ENCODE measurements around the gene MAP7D3.

MAP7D3 gene

DNA sequence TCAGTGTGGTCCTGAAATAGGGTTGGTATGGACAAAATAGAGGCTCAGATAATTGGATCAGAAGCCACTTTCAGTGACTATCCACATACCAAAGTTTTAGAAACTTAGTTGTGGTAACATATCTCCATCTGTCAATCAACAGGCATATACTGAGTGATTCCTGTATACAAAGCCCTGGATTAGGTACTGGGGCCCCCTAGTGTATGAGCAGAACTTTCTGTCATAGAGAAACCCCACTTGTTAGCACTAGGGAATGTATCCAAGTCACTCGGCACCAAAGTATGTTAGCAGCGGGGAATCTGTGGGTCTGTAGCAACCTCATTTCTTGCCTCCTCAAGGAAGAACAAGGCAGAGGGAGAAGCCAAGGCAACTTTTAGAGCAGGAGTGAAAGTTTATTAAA, 50.7 kb downstream of the MAP7D3 start:
- Histone ChIP-seq H3K4me1 (ENCODE audit: control insufficient read depth, insufficient read depth, low read length) (peaks cover 35% of the 10 kb centered on the region), H3K9ac (ENCODE audit: low read length) (no peak overlapping the region), H3K36me3 (ENCODE audit: control insufficient read depth, insufficient read depth, low read length) (no peaks in the 10 kb centered on the region), H3K4me3 (ENCODE audit: low read length) (no peak overlapping the region), H3K27me3 (ENCODE audit: control insufficient read depth, insufficient read depth, low read length) (no peaks in the 10 kb centered on the region), H3K9me3 (ENCODE audit: control insufficient read depth, low read length) (no peaks in the 10 kb centered on the region)

DNA sequence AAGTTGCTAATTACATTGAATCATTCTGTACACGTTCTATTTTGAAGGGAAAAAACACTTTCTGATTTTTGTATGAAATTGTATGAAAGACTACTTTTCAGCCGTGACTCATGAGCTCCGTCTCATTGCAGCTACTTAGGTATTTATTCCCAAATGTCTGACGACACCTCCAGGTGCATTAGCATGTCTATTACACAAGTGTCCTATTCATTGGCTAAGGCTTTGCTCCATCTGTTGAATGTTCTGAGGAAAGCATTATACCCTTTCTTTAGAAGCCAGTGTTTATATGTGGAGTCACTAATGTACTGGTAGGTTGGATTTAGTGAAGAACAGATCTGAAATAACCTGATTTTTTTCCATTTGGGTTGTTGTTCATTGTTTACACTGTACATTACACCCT, 51.8 kb downstream of the MAP7D3 start:
- H3K9me3 ChIP-seq (ENCODE audit: control insufficient read depth, low read length), result no peaks in the 10 kb centered on the region
- H3K27me3 ChIP-seq (ENCODE audit: control insufficient read depth, insufficient read depth, low read length), result no peaks in the 10 kb centered on the region
- H3K36me3 ChIP-seq (ENCODE audit: control insufficient read depth, insufficient read depth, low read length), result no peaks in the 10 kb centered on the region
- no peak overlapping the region for H3K4me3 ChIP-seq (ENCODE audit: low read length)
- peaks cover 38% of the 10 kb centered on the region for H3K4me1 ChIP-seq (ENCODE audit: control insufficient read depth, insufficient read depth, low read length)
- no peak overlapping the region for H3K9ac ChIP-seq (ENCODE audit: low read length)

DNA sequence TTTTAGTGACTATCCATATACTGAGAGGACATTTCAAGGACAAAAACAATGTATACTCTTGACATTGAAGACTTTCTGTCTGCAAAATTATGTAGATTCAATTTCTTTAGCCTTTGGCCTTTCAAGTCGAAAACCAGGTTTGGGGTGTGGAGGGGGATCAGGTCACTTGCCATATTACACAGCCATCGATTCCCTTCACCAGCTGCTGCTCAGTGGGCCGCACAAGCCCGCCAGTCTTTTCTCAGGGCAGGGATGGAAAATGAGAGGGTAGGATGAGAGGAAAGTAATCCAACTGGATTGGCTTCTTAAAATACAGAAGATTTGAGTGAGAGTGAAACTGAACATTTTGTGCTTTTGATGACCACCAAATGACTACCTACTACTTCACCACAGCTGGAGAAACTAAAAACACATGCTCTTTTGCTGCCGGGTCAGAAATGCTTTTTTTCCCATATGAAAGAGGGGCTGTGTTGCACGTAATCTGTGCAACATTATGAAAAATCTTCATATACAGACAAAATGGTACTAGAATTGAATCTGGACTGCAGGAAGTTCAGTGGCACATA, 52.4 kb downstream of the MAP7D3 start:
- Histone ChIP-seq H3K36me3 (ENCODE audit: control insufficient read depth, insufficient read depth, low read length) (no peaks in the 10 kb centered on the region), H3K4me1 (ENCODE audit: control insufficient read depth, insufficient read depth, low read length) (peaks cover 35% of the 10 kb centered on the region), H3K4me3 (ENCODE audit: low read length) (no peak overlapping the region)

DNA sequence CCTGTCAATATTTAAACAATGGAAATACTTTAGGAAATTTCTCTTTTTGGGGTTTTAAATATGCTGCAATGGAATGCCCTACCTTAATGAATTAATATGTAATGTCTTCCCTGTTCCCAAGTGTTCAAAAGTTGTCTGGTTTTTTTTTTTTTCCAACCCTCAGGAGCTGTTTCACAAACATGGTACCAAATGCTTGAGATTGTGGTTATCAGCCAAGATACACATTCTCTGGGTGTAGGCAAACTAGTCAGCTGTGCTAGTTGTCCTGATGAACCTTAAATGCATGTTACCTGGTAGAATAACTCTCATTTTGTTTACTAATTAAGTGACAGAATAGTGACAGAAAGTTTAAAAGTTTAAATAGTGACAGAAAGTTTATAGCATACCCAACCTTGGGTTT, 53.2 kb downstream of the MAP7D3 start:
- H3K27me3 ChIP-seq (ENCODE audit: control insufficient read depth, insufficient read depth, low read length), result no peaks in the 10 kb centered on the region
- H3K4me3 ChIP-seq (ENCODE audit: low read length), result no peak overlapping the region
- no peaks in the 10 kb centered on the region for H3K9me3 ChIP-seq (ENCODE audit: control insufficient read depth, low read length)
- no peak overlapping the region for H3K9ac ChIP-seq (ENCODE audit: low read length)
- no peaks in the 10 kb centered on the region for H3K36me3 ChIP-seq (ENCODE audit: control insufficient read depth, insufficient read depth, low read length)
- peaks cover 42% of the 10 kb centered on the region for H3K4me1 ChIP-seq (ENCODE audit: control insufficient read depth, insufficient read depth, low read length)

More for the DNA sequence above, 52.4 kb downstream of the MAP7D3 start:
- no peak overlapping the region for H3K9ac ChIP-seq (ENCODE audit: low read length)
- H3K9me3 ChIP-seq (ENCODE audit: control insufficient read depth, low read length), result no peaks in the 10 kb centered on the region
- no peaks in the 10 kb centered on the region for H3K27me3 ChIP-seq (ENCODE audit: control insufficient read depth, insufficient read depth, low read length)

DNA sequence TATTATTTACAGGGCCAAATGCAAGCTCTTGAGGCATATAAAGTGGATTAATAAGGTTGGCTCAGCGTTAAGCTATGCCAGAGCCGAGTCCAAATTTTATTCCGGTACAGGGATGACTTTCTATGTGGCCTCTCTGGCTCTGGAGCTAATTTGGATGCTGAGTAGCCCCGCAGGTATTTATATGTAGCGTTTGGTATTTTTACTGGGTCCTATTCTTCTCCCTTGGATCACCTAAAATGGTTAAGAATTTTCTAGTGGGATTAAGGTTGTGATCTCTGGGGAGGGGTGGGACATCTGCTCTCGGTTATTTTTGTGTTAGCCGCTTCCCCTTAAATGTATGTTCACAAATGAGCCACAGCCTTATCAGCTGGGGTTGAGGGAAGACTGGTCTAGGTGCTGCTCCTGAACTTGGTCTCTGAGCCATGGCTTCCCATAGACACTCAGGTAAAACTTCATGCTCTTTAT, 54.5 kb downstream of the MAP7D3 start:
- no peak overlapping the region for H3K9ac ChIP-seq (ENCODE audit: low read length)
- H3K4me3 ChIP-seq (ENCODE audit: low read length), result no peak overlapping the region
- H3K4me1 ChIP-seq (ENCODE audit: control insufficient read depth, insufficient read depth, low read length), result peaks cover 48% of the 10 kb centered on the region

DNA sequence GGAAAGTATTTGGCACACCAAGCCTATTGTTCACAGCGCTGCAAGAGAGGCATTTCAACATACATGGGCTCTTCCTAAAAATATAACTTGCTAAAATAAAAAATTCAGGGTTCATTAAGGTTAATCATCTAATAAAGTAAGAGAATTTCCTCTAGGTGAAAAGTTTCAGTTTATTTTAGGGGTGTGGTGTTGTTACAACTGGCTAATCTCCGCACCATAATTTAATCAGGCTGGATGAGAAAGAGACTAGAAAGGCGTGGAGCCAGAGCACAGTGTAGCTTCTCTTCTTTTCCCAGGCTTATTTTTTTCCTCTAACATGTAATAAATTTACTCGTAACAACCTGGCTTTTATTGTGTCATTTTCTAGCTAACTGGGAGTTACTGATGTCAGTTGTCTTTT, 56.0 kb downstream of the MAP7D3 start:
- H3K4me1 ChIP-seq (ENCODE audit: control insufficient read depth, insufficient read depth, low read length), result peaks cover 59% of the 10 kb centered on the region
- no peaks in the 10 kb centered on the region for H3K27me3 ChIP-seq (ENCODE audit: control insufficient read depth, insufficient read depth, low read length)
- H3K36me3 ChIP-seq (ENCODE audit: control insufficient read depth, insufficient read depth, low read length), result no peaks in the 10 kb centered on the region
- H3K9me3 ChIP-seq (ENCODE audit: control insufficient read depth, low read length), result no peaks in the 10 kb centered on the region
- no peak overlapping the region for H3K9ac ChIP-seq (ENCODE audit: low read length)
- H3K4me3 ChIP-seq (ENCODE audit: low read length), result no peak overlapping the region

More for the DNA sequence above, 54.5 kb downstream of the MAP7D3 start:
- no peaks in the 10 kb centered on the region for H3K27me3 ChIP-seq (ENCODE audit: control insufficient read depth, insufficient read depth, low read length)
- H3K36me3 ChIP-seq (ENCODE audit: control insufficient read depth, insufficient read depth, low read length), result no peaks in the 10 kb centered on the region
- no peaks in the 10 kb centered on the region for H3K9me3 ChIP-seq (ENCODE audit: control insufficient read depth, low read length)

DNA sequence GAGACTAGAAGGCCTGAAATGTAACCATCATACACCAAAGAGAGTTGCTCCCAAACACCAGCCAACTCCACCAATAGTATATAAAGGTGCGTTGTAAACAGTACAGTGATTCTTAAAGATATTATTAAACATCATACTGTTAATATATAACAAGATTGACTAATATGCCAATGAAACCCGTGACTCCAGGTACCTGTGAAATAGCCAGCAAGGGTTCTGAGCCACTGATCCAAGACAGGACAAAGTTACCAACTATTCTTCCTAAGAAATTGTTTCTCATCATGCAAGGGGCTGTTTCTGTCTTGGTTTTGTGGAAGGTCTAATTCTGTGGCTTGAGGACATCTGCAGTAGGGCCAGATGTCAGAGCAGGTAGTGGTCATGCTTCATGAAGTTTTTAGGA, 56.7 kb downstream of the MAP7D3 start:
- H3K36me3 ChIP-seq (ENCODE audit: control insufficient read depth, insufficient read depth, low read length), result no peaks in the 10 kb centered on the region
- no peaks in the 10 kb centered on the region for H3K9me3 ChIP-seq (ENCODE audit: control insufficient read depth, low read length)
- H3K4me1 ChIP-seq (ENCODE audit: control insufficient read depth, insufficient read depth, low read length), result peaks cover 64% of the 10 kb centered on the region
- H3K4me3 ChIP-seq (ENCODE audit: low read length), result no peak overlapping the region
- no peak overlapping the region for H3K9ac ChIP-seq (ENCODE audit: low read length)
- H3K27me3 ChIP-seq (ENCODE audit: control insufficient read depth, insufficient read depth, low read length), result no peaks in the 10 kb centered on the region

DNA sequence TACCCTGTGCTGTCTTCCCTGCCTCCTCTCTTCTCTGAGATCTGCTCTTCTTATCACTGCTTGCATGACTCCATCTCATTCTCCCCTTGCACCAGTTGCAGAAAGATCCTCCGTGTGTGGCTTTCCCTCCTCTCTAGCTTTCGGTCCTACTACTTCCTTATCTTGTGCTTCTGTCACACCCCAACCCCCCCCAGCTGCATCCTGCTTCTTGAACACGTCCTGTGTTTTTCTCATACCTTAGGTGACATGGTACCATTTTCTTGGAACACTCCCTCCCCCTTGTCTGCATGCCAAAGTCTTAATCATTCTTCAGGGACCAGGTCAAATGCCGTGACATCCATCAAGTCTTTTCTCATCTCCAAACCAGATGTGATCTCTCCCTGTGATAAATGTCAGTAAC, 57.4 kb downstream of the MAP7D3 start:
- Histone ChIP-seq H3K4me3 (ENCODE audit: low read length) (no peak overlapping the region), H3K9me3 (ENCODE audit: control insufficient read depth, low read length) (no peaks in the 10 kb centered on the region), H3K27me3 (ENCODE audit: control insufficient read depth, insufficient read depth, low read length) (no peaks in the 10 kb centered on the region), H3K36me3 (ENCODE audit: control insufficient read depth, insufficient read depth, low read length) (no peaks in the 10 kb centered on the region), H3K4me1 (ENCODE audit: control insufficient read depth, insufficient read depth, low read length) (peaks cover 67% of the 10 kb centered on the region), H3K9ac (ENCODE audit: low read length) (no peak overlapping the region)

DNA sequence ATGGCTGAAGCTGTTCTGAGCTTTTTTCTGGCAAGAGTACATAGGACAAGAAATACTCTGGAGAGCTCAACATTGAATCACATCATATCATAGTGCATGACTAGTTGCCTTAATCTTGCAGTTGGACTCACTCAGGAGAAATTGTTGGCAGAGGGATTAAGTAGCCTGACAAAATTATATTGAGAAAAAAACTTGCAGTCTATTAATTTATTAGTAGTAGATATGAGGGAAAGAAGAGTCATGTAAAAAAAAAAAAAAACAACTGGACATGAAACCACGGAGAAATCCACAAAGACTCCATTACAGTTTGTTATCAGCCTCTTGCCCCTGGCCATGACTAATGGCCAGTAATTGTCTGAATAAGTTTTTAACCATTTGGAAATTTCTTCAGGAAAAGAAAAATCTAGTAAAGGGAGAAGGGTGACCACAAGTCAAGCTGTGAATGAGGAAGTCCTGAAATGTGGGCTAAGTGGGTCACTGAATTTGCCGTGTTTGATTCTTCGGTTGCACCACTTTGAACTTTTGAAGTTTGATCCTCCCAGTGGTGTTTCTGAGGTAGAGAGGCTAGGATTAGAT, 58.3 kb downstream of the MAP7D3 start:
- Histone ChIP-seq H3K9ac (ENCODE audit: low read length) (no peak overlapping the region), H3K9me3 (ENCODE audit: control insufficient read depth, low read length) (no peaks in the 10 kb centered on the region), H3K4me1 (ENCODE audit: control insufficient read depth, insufficient read depth, low read length) (peaks cover 65% of the 10 kb centered on the region), H3K27me3 (ENCODE audit: control insufficient read depth, insufficient read depth, low read length) (no peaks in the 10 kb centered on the region), H3K36me3 (ENCODE audit: control insufficient read depth, insufficient read depth, low read length) (no peaks in the 10 kb centered on the region), H3K4me3 (ENCODE audit: low read length) (no peak overlapping the region)

DNA sequence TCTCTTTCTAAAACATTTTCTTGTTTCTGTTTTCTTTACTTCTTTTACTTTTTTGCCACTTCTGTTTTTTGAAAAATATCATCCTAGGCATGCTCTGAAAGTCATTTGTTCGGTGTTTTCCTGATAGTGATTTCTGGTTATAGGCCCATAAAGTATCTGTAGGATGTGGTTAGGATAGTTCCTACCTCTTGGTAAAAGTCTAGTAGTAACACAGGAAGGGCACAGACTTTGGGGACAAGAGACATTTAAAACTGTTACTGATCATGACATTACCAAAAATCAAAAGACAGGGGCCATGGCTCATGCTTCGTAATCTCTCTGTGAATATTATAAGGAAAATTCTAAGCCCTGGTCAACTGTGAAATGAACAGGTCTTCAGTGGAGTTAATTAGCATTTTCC, 59.1 kb downstream of the MAP7D3 start:
- peaks cover 59% of the 10 kb centered on the region for H3K4me1 ChIP-seq (ENCODE audit: control insufficient read depth, insufficient read depth, low read length)
- no peaks in the 10 kb centered on the region for H3K27me3 ChIP-seq (ENCODE audit: control insufficient read depth, insufficient read depth, low read length)

DNA sequence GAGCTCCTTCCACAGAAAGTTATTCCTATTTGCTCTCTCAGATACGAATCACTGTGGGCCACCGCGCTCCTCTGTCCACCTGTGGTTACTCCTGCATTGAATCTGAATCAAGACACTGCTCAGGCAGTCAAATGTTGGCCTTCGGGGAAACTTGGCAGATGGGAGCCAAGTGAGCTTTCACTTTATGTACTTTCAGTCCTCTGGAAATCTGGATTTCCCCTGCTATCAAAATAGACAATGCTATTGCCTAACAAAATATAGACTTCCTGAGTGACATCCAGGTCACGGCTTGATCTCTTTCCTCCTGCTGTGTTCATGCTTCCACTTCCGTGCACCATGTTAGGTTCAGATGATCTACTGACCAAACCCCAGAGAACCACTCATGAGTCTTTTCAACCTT, 60.0 kb downstream of the MAP7D3 start:
- H3K4me3 ChIP-seq (ENCODE audit: low read length), result no peak overlapping the region
- H3K4me1 ChIP-seq (ENCODE audit: control insufficient read depth, insufficient read depth, low read length), result peaks cover 51% of the 10 kb centered on the region
- no peaks in the 10 kb centered on the region for H3K9me3 ChIP-seq (ENCODE audit: control insufficient read depth, low read length)
- H3K9ac ChIP-seq (ENCODE audit: low read length), result no peak overlapping the region
- no peaks in the 10 kb centered on the region for H3K36me3 ChIP-seq (ENCODE audit: control insufficient read depth, insufficient read depth, low read length)
- H3K27me3 ChIP-seq (ENCODE audit: control insufficient read depth, insufficient read depth, low read length), result no peaks in the 10 kb centered on the region

More for the DNA sequence above, 59.1 kb downstream of the MAP7D3 start:
- H3K9me3 ChIP-seq (ENCODE audit: control insufficient read depth, low read length), result no peaks in the 10 kb centered on the region
- no peak overlapping the region for H3K9ac ChIP-seq (ENCODE audit: low read length)
- no peaks in the 10 kb centered on the region for H3K36me3 ChIP-seq (ENCODE audit: control insufficient read depth, insufficient read depth, low read length)
- no peak overlapping the region for H3K4me3 ChIP-seq (ENCODE audit: low read length)

DNA sequence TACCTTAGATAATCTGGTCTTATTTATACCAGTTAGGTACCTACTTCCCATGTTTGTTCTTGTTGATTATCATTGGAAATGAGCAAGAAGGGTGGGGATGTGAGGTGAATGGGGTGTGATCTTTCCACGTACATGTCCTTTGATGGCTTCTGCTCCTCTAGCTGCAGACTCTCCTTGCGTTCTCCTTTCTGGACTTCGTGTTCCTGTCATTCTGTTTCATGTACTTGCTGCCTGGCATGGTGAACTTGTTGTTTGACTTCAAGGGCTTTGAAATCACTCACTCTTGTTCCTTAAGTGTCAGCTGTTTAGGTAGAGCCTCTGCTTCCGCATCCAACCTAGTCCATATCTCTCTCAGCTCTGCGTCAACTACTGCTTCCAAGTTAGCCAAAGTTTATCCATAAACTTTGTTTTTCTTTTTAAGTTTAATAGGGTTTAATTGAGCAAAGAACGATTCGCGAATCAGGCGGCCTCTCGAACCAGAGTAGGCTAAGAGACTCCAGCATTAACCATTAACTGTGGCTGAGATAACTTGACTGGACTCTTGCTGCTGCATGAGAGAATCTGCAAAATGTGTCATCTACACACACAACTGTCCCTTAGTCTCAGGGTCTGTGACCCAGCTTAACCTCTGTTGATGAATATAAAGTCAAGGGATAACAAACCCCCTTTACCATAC, 61.0 kb downstream of the MAP7D3 start:
- H3K4me3 ChIP-seq (ENCODE audit: low read length), result no peak overlapping the region
- peaks cover 45% of the 10 kb centered on the region for H3K4me1 ChIP-seq (ENCODE audit: control insufficient read depth, insufficient read depth, low read length)
- no peaks in the 10 kb centered on the region for H3K36me3 ChIP-seq (ENCODE audit: control insufficient read depth, insufficient read depth, low read length)

More for the DNA sequence above, 61.0 kb downstream of the MAP7D3 start:
- Histone ChIP-seq H3K27me3 (ENCODE audit: control insufficient read depth, insufficient read depth, low read length) (no peaks in the 10 kb centered on the region), H3K9me3 (ENCODE audit: control insufficient read depth, low read length) (no peaks in the 10 kb centered on the region), H3K9ac (ENCODE audit: low read length) (no peak overlapping the region)

Data from mucosa of stomach (tissue), 1 donor.